HFFc6 (cell line): Measurements from ENCODE around the gene BLACAT1. TPM values are rescaled to one million over a fixed set of nuclear protein-coding genes. Genes with fewer than 3 reads are reported as not detected.

ENCODE experiments used
- DNase-seq: peaks from one replicate; pipeline ENCODE4 v3.0.0-alpha.2; 2018
- H3K27ac Mint-ChIP-seq: 2 replicates; pipeline ENCODE4 v1.8.0; 2020; ENCODE audit warnings: mild to moderate bottlenecking, mixed read lengths
- H3K27me3 Mint-ChIP-seq: 2 replicates; pipeline ENCODE4 v1.8.0; 2021; ENCODE audit warnings: mild to moderate bottlenecking, moderate library complexity, mixed read lengths; ENCODE audit not compliant: insufficient read depth
- H3K36me3 Mint-ChIP-seq: 2 replicates; pipeline ENCODE4 v1.8.0; 2021; ENCODE audit warnings: low read depth, mixed read lengths
- H3K4me1 Mint-ChIP-seq: 2 replicates; pipeline ENCODE4 v1.8.0; 2020; ENCODE audit warnings: low read depth, mixed read lengths
- H3K4me3 Mint-ChIP-seq: 2 replicates; pipeline ENCODE4 v1.8.0; 2020; ENCODE audit warnings: mild to moderate bottlenecking, moderate library complexity, mixed read lengths
- H3K9me3 Mint-ChIP-seq: 2 replicates; pipeline ENCODE4 v1.8.0; 2020; ENCODE audit warnings: mild to moderate bottlenecking, mixed read lengths
- CTCF ChIP-seq: fragments of 200-600 bp; sonication (generic); IDR thresholded peaks from 2 replicates; pipeline ENCODE4 v1.5.0; 2021; ENCODE audit warnings: antibody characterized with exemption, mild to moderate bottlenecking
- long read RNA-seq: library from polyadenylated mRNA; unstranded; transcript quantifications from one replicate; pipeline ENCODE4 v2.0.0, GENCODE V29; 2019
- total RNA-seq, 6 experiments: library from RNA; stranded (reverse); fragmentation: NEBNext Ultra II Directional; extraction: Animal tissue kit (Norgen Biotek cat#: 25700); gene quantifications; 2 replicates in 1 of 6; 3 replicates in 5 of 6; pipeline ENCODE4 v1.2.3, GENCODE V29; 2021

The BLACAT1 gene
- total RNA-seq, result not detected
- long read RNA-seq, result 0 reads

GRCh38 chr1:205455581-205456382 is at the start of gene BLACAT1:
Gene BLACAT1, minus strand, starts transcription at chr1:205456045.
- no peaks in the 10 kb centered on the region for H3K4me1 Mint-ChIP-seq
- TF ChIP-seq CTCF, result no peak
- peaks cover 42% of the 10 kb centered on the region for H3K27me3 Mint-ChIP-seq
- no peak within 1 kb of the TSS for H3K4me3 Mint-ChIP-seq
- DNase-seq, result no peak
- no peak within 1 kb of the TSS for H3K27ac Mint-ChIP-seq
- H3K9me3 Mint-ChIP-seq, result no peaks in the 10 kb centered on the region
- H3K36me3 Mint-ChIP-seq, result no peaks in the 10 kb centered on the region

GRCh38 chr1:205505076-205505729 is 49.4 kb upstream of the BLACAT1 start:
- no peak for TF ChIP-seq CTCF
- H3K27me3 Mint-ChIP-seq, result peaks cover 59% of the 10 kb centered on the region
- no peaks in the 10 kb centered on the region for H3K36me3 Mint-ChIP-seq
- H3K4me3 Mint-ChIP-seq, result peak overlapping the region; percentile 11; the same call in 1 of the 2 replicates
- DNase-seq, result no peak
- H3K4me1 Mint-ChIP-seq, result no peaks in the 10 kb centered on the region; the same call in 1 of the 2 replicates
- no peaks in the 10 kb centered on the region for H3K9me3 Mint-ChIP-seq
- H3K27ac Mint-ChIP-seq, result no peak overlapping the region

GRCh38 chr1:205504311-205505075 is 48.6 kb upstream of the BLACAT1 start, which contains the start of gene CDK18:
Gene CDK18, plus strand, starts transcription at chr1:205504669. Its CDS starts 18,499 bp downstream, at chr1:205523168.
- H3K4me1 Mint-ChIP-seq, result no peaks in the 10 kb centered on the region; the same call in 1 of the 2 replicates
- TF ChIP-seq CTCF, result no peak
- H3K9me3 Mint-ChIP-seq, result no peaks in the 10 kb centered on the region

GRCh38 chr1:205502992-205503391 is 47.1 kb upstream of the BLACAT1 start:
- Mint-ChIP-seq H3K4me1 (no peaks in the 10 kb centered on the region; the same call in 1 of the 2 replicates), H3K9me3 (no peaks in the 10 kb centered on the region), H3K27me3 (peaks cover 55% of the 10 kb centered on the region), H3K4me3 (no peak overlapping the region), H3K36me3 (no peaks in the 10 kb centered on the region), H3K27ac (no peak overlapping the region)
- no peak for TF ChIP-seq CTCF
- no peak for DNase-seq

More at GRCh38 chr1:205504311-205505075, 48.6 kb upstream of the BLACAT1 start, which contains the start of gene CDK18:
- Mint-ChIP-seq H3K4me3 (peak within 1 kb of the TSS; percentile 49), H3K36me3 (no peaks in the 10 kb centered on the region), H3K27me3 (peaks cover 57% of the 10 kb centered on the region), H3K27ac (no peak within 1 kb of the TSS)
- DNase-seq, result no peak

GRCh38 chr1:205502111-205502810 is 46.4 kb upstream of the BLACAT1 start:
- no peaks in the 10 kb centered on the region for H3K9me3 Mint-ChIP-seq
- H3K27me3 Mint-ChIP-seq, result peaks cover 54% of the 10 kb centered on the region
- H3K27ac Mint-ChIP-seq, result no peak overlapping the region
- TF ChIP-seq CTCF, result no peak
- H3K36me3 Mint-ChIP-seq, result no peaks in the 10 kb centered on the region
- no peaks in the 10 kb centered on the region; the same call in 1 of the 2 replicates for H3K4me1 Mint-ChIP-seq
- no peak for DNase-seq
- H3K4me3 Mint-ChIP-seq, result no peak overlapping the region
